ENCODE results near the gene BABAM1. TPM values are rescaled to one million over a fixed set of nuclear protein-coding genes. Genes with fewer than 3 reads are reported as not detected.

The BABAM1 gene
- total and polyA plus RNA-seq, 9 of the 15 experiments (the other 6 are each of a cell fraction or from before 2014, with no cell fraction given) = 14.7 to 160 (median 113) TPM

GRCh38 chr19:17243830-17244617 lies 23.2 kb upstream of the BABAM1 start (continued):
- TF ChIP-seq TSHZ1 (CRISPR knock-in tag; IDR thresholded peaks at IDR 0.05) (no peak), RBFOX2 (IDR thresholded peaks at IDR 0.05; ENCODE audit: low read depth, low read length) (peak; percentile 69), PREB (CRISPR knock-in tag; IDR thresholded peaks at IDR 0.05) (no peak), CHD4 (IDR thresholded peaks at IDR 0.05; ENCODE audit: insufficient read depth, insufficient replicate concordance, low read depth, low read length, poor library complexity, severe bottlenecking) (no peak), NFIC (IDR thresholded peaks at IDR 0.05) (no peak), NFXL1 (CRISPR knock-in tag; IDR thresholded peaks at IDR 0.05) (no peak), RBBP5 (IDR thresholded peaks at IDR 0.05; ENCODE audit: borderline replicate concordance, insufficient read depth, low read length, poor library complexity, severe bottlenecking) (peak; percentile 5), POLR2B (IDR thresholded peaks at IDR 0.05; ENCODE audit: low read depth, partially characterized antibody) (no peak), ZBTB1 (CRISPR knock-in tag; IDR thresholded peaks at IDR 0.05; ENCODE audit: borderline replicate concordance, low read depth) (no peak), SRSF9 (IDR thresholded peaks at IDR 0.05; ENCODE audit: borderline replicate concordance, low read depth, low read length) (no peak), CBFB (CRISPR knock-in tag; IDR thresholded peaks at IDR 0.05) (no peak), MTA3 (IDR thresholded peaks at IDR 0.05; ENCODE audit: borderline replicate concordance) (no peak), TARDBP (IDR thresholded peaks at IDR 0.05) (no peak), ARID3B (CRISPR knock-in tag; IDR thresholded peaks at IDR 0.05; ENCODE audit: borderline replicate concordance) (no peak), ZNF561 (CRISPR knock-in tag; conservative IDR thresholded peaks at IDR 0.05) (no peak), EP300 (IDR thresholded peaks at IDR 0.05; ENCODE audit: low read length) (no peak), TAL1 (IDR thresholded peaks at IDR 0.05) (no peak), ARID3A (IDR thresholded peaks at IDR 0.05; ENCODE audit: borderline replicate concordance, low read depth, low read length) (no peak), ZNF551 (CRISPR knock-in tag; IDR thresholded peaks at IDR 0.05) (no peak), ESRRB (CRISPR knock-in tag; IDR thresholded peaks at IDR 0.05; ENCODE audit: borderline replicate concordance) (no peak)

Measured in K562 (cell line).